ENCODE data around the gene PDE4D. TPM values are rescaled to one million over a fixed set of nuclear protein-coding genes. Genes with fewer than 3 reads are reported as not detected.

PDE4D gene
- total RNA-seq, 4 donors from 2014 or later = 6.0 to 36.2 (median 10.0) TPM

GRCh38 chr5:59094864-59095263, 798.7 kb downstream of the PDE4D start:
- H3K4me3 ChIP-seq = no peak overlapping the region
- H3K36me3 ChIP-seq = no peaks in the 10 kb centered on the region
- H3K27ac ChIP-seq = peak overlapping the region in 3 of 4 donors; percentile 5 to 71 (median 58)
- no peak for DNase-seq
- no peaks in the 10 kb centered on the region for H3K9me3 ChIP-seq
- intact Hi-C loops (cut with DNase I) = no loop called here
- TF ChIP-seq POLR2A (IDR thresholded peaks at IDR 0.05) = no peak
- TF ChIP-seq CTCF (IDR thresholded peaks at IDR 0.05) = no peak
- peaks cover 0 to 24% (median 4%) of the 10 kb centered on the region in 3 donors for H3K4me1 ChIP-seq
- H3K27me3 ChIP-seq = no peaks in the 10 kb centered on the region
- 75 to 76% methylated on average over 2 of the region's 2 CpGs for WGBS, 2 donors

- Histone ChIP-seq H3K4me1 (peaks cover 0 to 13% (median 4%) of the 10 kb centered on the region in 3 donors), H3K9me3 (no peaks in the 10 kb centered on the region), H3K27me3 (no peaks in the 10 kb centered on the region), H3K36me3 (no peaks in the 10 kb centered on the region), H3K27ac (peak overlapping the region in 1 of 4 donors; percentile 42), H3K4me3 (peak overlapping the region in 2 of 4 donors; percentile 18 to 40)
- WGBS, 2 donors = 71 to 88% methylated on average over 6 of the region's 6 CpGs
- intact Hi-C loops (cut with DNase I) = no loop called here
- no peak for DNase-seq
- TF ChIP-seq CTCF (IDR thresholded peaks at IDR 0.05) (no peak), POLR2A (IDR thresholded peaks at IDR 0.05) (no peak)
Observed at GRCh38 chr5:59093329-59093728, 800.2 kb downstream of the PDE4D start.

GRCh38 chr5:59092758-59093157, 800.8 kb downstream of the PDE4D start:
- Histone ChIP-seq H3K27ac (peak overlapping the region in 1 of 4 donors; percentile 42), H3K36me3 (no peaks in the 10 kb centered on the region), H3K9me3 (no peaks in the 10 kb centered on the region), H3K27me3 (no peaks in the 10 kb centered on the region), H3K4me1 (peaks cover 0 to 13% (median 4%) of the 10 kb centered on the region in 3 donors), H3K4me3 (peak overlapping the region in 2 of 4 donors; percentile 18 to 40)
- 67 to 70% methylated on average over 5 of the region's 5 CpGs for WGBS, 2 donors
- intact Hi-C loops (cut with DNase I) = no loop called here
- DNase-seq = no peak
- no peak for TF ChIP-seq POLR2A (IDR thresholded peaks at IDR 0.05)
- no peak for TF ChIP-seq CTCF (IDR thresholded peaks at IDR 0.05)

GRCh38 chr5:59091965-59092364, 801.6 kb downstream of the PDE4D start:
- H3K27ac ChIP-seq = no peak overlapping the region
- WGBS, 2 donors = 25 to 29% methylated on average over 1 of the region's 1 CpG
- intact Hi-C loops (cut with DNase I) = no loop called here
- no peak overlapping the region for H3K4me3 ChIP-seq
- peaks cover 0 to 13% (median 0%) of the 10 kb centered on the region in 3 donors for H3K4me1 ChIP-seq
- no peak for DNase-seq
- TF ChIP-seq CTCF (IDR thresholded peaks at IDR 0.05) (no peak), POLR2A (IDR thresholded peaks at IDR 0.05) (no peak)
- H3K27me3 ChIP-seq = no peaks in the 10 kb centered on the region
- no peaks in the 10 kb centered on the region for H3K36me3 ChIP-seq
- H3K9me3 ChIP-seq = no peaks in the 10 kb centered on the region

GRCh38 chr5:59090323-59090722, 803.2 kb downstream of the PDE4D start:
- no peak for TF ChIP-seq CTCF (IDR thresholded peaks at IDR 0.05)
- no peak for TF ChIP-seq POLR2A (IDR thresholded peaks at IDR 0.05)
- DNase-seq = no peak
- Histone ChIP-seq H3K36me3 (no peaks in the 10 kb centered on the region), H3K4me1 (peaks cover 0 to 13% (median 0%) of the 10 kb centered on the region in 3 donors), H3K4me3 (no peak overlapping the region), H3K27ac (no peak overlapping the region), H3K27me3 (no peaks in the 10 kb centered on the region), H3K9me3 (no peaks in the 10 kb centered on the region)
- 80 to 83% methylated on average over 6 of the region's 6 CpGs for WGBS, 2 donors
- intact Hi-C loops (cut with DNase I) = no loop called here

Data from esophagus squamous epithelium (tissue), 5 donors.